AG09309 (cell line): Measurements from ENCODE around the gene AATK.

Experiments
- DNase-seq: peaks from one replicate; pipeline ENCODE4 v3.0.0-alpha.2; 2010; ENCODE audit warnings: low read depth
- H3K4me3 ChIP-seq: 2 replicates; pipeline ENCODE4 v1.5.1; 2011; ENCODE audit warnings: mild to moderate bottlenecking, low read depth, low read length, moderate library complexity; ENCODE audit not compliant: control insufficient read depth
- TF ChIP-seq, protein P1 (sequence below): IDR thresholded peaks from 2 replicates; pipeline ENCODE4 v1.5.1; 2011; ENCODE audit warnings: mild to moderate bottlenecking, low read depth, low read length, inconsistent platforms; ENCODE audit not compliant: insufficient read depth, control insufficient read depth; ENCODE audit errors: missing control alignments

The AATK gene

DNA sequence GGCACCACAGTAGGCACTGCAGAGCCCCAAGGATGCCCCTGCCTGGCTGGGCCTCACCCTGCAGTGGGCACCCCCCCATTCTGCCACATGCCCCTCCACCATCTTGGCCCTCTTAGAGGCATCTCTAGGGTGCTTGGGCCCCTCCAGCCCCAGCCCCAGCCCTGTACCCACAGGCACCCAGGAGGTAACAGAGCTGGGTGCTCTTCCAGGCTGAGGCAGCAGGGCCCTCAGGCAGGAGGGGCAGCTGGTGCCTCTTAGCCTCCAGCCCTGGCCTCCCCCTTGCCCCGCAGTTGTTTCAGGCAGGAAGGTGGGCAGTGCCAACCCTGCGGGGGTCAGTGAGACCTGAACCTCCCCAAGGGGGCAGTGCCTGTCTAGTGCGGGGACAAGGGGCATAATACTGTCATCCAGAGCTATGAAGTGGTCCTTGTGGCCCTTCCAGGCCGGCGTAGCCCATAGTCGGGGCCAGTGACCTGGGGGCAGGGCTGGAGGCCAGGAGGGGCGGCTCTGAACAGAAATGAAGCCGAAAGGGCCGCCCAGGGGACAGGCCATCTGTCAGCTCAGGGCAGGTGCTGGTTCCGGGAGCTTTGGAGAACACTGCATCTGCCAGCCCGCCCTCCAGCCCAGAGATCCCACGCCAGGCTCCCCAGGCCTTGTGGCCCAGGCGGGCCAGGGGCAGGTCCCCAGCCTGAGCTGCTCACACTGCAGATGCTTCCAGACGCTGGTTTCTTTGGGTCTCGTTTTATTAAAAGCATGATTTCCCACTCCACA lies 4.9 kb upstream of the AATK start:
- DNase-seq: no peak
- TF ChIP-seq, protein P1, sequence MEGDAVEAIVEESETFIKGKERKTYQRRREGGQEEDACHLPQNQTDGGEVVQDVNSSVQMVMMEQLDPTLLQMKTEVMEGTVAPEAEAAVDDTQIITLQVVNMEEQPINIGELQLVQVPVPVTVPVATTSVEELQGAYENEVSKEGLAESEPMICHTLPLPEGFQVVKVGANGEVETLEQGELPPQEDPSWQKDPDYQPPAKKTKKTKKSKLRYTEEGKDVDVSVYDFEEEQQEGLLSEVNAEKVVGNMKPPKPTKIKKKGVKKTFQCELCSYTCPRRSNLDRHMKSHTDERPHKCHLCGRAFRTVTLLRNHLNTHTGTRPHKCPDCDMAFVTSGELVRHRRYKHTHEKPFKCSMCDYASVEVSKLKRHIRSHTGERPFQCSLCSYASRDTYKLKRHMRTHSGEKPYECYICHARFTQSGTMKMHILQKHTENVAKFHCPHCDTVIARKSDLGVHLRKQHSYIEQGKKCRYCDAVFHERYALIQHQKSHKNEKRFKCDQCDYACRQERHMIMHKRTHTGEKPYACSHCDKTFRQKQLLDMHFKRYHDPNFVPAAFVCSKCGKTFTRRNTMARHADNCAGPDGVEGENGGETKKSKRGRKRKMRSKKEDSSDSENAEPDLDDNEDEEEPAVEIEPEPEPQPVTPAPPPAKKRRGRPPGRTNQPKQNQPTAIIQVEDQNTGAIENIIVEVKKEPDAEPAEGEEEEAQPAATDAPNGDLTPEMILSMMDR: no peak
- no peak overlapping the region for H3K4me3 ChIP-seq

DNA sequence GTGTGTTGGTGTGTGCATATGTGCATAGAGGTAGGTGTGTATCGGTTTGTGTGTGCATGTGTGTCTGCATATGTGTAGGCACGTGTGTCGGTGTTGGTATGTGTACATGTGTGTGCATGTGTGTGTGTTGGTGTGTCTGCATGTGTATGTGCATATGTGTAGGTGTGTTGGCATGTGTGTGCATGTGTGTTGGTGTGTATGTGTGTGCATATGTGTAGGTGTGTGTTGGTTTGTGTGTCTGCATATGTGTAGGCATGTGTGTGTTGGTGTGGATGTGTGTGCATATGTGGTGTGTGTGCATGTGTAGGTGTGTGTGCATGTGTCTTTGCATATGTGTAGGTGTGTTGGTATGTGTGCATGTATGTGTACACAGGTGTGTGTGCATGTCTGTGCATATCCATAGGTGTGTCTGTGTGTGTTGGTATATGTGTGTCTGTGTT lies 3.9 kb upstream of the AATK start:
- TF ChIP-seq, protein P1: no peak
- H3K4me3 ChIP-seq: no peak overlapping the region
- DNase-seq: no peak

DNA sequence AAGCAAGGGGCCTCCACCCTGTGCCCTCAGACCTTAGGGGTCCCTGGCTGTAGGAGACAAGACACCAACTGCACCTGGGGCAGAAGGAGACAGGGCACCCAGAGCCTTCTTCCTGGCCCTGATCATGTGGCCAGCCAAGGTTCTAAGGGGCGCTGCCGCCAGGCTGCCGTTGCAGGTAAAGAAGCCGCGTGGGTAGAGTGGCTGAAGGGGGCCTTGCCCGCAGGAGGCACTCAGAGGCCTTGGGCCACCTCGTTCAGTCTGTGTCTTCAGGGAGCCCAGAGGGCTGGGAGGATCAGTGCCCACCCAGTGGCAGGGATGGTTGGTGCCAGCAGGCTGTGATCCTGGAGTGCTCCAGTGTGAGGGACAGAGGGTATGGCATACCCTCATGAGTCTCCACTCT lies 1.6 kb upstream of the AATK start:
- DNase-seq: no peak
- no peak overlapping the region for H3K4me3 ChIP-seq
- TF ChIP-seq, protein P1: no peak

DNA sequence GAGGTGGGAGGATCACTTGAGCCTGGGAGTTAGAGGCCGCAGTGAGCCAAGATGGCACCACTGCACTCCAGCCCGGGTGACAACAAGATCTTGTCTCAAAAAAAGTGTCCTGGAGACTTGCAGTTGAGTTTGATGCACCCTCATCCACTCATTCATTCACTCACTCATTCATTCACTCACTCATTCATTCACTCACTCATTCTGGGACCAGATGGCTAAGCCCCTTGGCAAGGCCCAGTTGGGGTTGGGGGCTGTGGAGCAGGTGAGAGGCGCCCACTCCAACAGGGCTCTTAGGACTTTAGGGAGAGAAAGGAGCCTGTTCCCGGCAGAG lies 1.1 kb upstream of the AATK start:
- no peak overlapping the region for H3K4me3 ChIP-seq
- TF ChIP-seq, protein P1: no peak
- no peak for DNase-seq

DNA sequence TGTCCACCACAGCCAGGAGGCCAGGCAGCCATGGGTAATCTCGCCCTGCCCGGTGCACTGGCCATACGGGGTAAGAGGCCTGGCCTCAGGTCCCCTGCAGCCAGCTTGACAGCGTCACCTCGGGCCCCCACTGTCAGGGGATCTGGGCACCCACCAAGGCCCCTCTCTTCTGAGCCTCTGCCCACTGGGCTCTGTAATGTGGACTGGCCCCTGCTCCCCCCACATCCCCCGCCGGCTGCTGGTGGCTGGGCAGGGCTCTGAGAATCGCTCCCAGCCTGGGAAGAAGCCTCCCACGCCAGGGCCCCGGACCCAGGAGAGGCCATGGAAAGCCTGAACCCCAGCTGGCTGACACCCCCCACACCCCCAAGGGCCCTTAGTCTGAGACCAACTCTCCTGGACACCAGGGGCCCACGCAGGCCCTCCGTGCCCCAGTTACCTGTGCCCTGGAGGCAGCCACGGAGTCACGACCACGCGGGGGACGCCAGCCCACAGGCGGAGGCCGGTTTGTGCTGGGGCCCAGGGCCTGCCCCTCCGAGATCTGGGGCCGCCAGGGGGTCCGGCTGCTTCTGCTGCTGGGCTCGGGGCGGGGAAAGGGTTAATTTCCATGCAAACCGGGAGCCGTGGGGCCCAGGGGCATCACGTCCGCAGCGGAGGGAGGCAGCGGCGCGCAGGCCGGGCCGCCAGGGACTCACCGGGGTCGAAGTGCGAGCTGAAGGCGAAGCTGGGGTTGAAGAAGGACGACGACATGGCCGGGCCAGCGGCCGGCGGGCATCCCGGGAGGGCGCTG lies 582 bp downstream of the AATK start, which contains the start of gene PVALEF:
TSS of gene PVALEF (plus strand) at position 262 of the 787 bp plus-strand sequence. CDS start 15,720 bp downstream, outside the sequence.
- no peak within 1 kb of the TSS for H3K4me3 ChIP-seq
- no peak for DNase-seq
- TF ChIP-seq, protein P1: no peak

DNA sequence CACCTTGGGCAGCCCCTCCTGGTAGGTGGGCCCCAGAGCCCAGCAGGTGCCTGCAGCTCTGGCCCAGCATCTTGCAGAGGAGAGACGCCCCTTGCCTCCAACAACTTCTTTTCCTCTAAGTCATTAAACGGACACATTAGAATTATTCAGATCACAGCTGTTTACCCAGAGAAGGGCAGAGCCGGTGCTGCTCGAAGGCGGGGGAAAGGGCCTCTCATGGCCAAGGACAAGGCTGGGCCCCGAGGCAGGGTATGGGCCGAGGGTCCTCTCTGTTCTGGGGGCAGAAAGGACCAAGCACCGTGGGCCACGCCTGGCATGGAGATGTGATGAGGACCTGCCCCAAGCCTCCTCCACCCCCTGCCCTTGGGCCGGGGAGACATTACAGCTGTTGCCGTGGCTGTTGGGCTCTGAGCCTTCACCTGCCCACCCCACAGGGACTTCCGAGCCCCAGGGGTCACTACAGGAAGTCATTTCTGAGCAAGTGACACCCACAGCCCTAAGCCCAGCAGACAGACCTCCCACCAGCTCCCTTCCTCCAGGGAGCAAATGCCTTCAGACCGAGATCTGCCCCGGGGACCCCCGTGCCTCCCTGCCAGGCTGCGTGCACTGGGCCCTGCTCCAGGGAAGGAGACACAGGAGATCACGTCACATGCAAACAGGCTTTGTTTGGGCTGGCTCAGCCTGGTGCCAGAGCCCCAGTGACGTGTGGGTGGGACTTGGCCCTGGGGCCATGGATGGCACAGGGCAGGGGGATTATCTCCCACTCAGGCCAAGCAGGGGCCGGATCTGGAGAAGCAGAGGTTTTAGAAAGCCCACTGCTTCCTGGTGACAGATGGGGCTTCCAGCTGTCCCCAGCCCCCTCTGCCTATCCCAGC lies 1.4 kb downstream of the AATK start:
- no peak overlapping the region for H3K4me3 ChIP-seq
- TF ChIP-seq, protein P1: no peak
- DNase-seq: no peak
